Activated CD4-positive, alpha-beta memory T cell treated with anti-CD3 and anti-CD28 coated beads, Interleukin-2, amount 10 ng/mL, durations not matched to agents 7 days and 5 days (primary cell): Measurements from ENCODE around the gene TRAP1. TPM values are rescaled to one million over a fixed set of nuclear protein-coding genes. Genes with fewer than 3 reads are reported as not detected.
"Not testable (repeated sequence)": the region's sequence is repeated elsewhere in the genome, so short reads cannot be mapped to it uniquely, and the experiment has no call there.

Experiments used
- CTCF ChIA-PET: fragments of 350-600 bp; sonication (Branson Sonifier 250); formaldehyde crosslinking; loops from one replicate; lab custom pipeline; 2021; ENCODE audit warnings: antibody characterized with exemption, inconsistent platforms; lab: Charles Lee
- POLR2A ChIA-PET: fragments of 350-600 bp; sonication (Branson Sonifier 250); formaldehyde crosslinking; loops from one replicate; lab custom pipeline; 2021; ENCODE audit warnings: antibody characterized with exemption; lab: Charles Lee
- DNase-seq: peaks from one replicate; pipeline ENCODE4 v3.0.0-alpha.2; 2020
- H3K27ac Mint-ChIP-seq: one replicate; pipeline ENCODE4 v1.8.0; 2021; ENCODE audit warnings: mild to moderate bottlenecking, mixed read lengths
- H3K27me3 Mint-ChIP-seq: one replicate; pipeline ENCODE4 v1.8.0; 2021; ENCODE audit warnings: mixed read lengths
- H3K36me3 Mint-ChIP-seq: one replicate; pipeline ENCODE4 v1.8.0; 2021; ENCODE audit warnings: low read depth, mixed read lengths
- H3K4me1 Mint-ChIP-seq: one replicate; pipeline ENCODE4 v1.8.0; 2021; ENCODE audit warnings: mixed read lengths
- H3K4me3 Mint-ChIP-seq: one replicate; pipeline ENCODE4 v1.8.0; 2021; ENCODE audit warnings: mild to moderate bottlenecking, mixed read lengths
- H3K9me3 Mint-ChIP-seq: one replicate; pipeline ENCODE4 v1.8.0; 2021; ENCODE audit warnings: mixed read lengths
- total RNA-seq, 2 experiments: library from RNA; stranded (reverse); gene quantifications; one replicate each; pipeline ENCODE4 v1.2.3, GENCODE V29; 2021

TRAP1 gene
- total RNA-seq, 2 experiments from 2014 or later: 81.0 to 87.6 TPM

GRCh38 chr16:3618769-3619141 is 98.6 kb downstream of the TRAP1 start:
- Mint-ChIP-seq H3K36me3 (peaks cover 49% of the 10 kb centered on the region), H3K9me3 (no peaks in the 10 kb centered on the region), H3K27ac (no peak overlapping the region), H3K4me3 (no peak overlapping the region), H3K27me3 (no peaks in the 10 kb centered on the region), H3K4me1 (peaks cover 36% of the 10 kb centered on the region)
- CTCF ChIA-PET: interaction anchor here (1.1 kb wide), 1 partner anchor 157 kb away, joined by 4 read pairs; no protein-coding TSS in a partner anchor
- no peak for DNase-seq
- POLR2A ChIA-PET: no interaction called here

- Mint-ChIP-seq H3K27ac (peak overlapping the region; percentile 99), H3K4me1 (peaks cover 59% of the 10 kb centered on the region), H3K36me3 (peaks cover 56% of the 10 kb centered on the region), H3K27me3 (no peaks in the 10 kb centered on the region), H3K9me3 (no peaks in the 10 kb centered on the region), H3K4me3 (peak overlapping the region; percentile 100)
- CTCF ChIA-PET: interaction anchor here (0.8 to 1.3 kb wide), 4 partner anchors 25 to 641 kb away, joined by 3 to 6 read pairs (median 3); no protein-coding TSS in a partner anchor
- POLR2A ChIA-PET: interaction anchor here (0.8 to 1.5 kb wide), 14 partner anchors 10 to 330 kb away, joined by 3 to 33 read pairs (median 3); partner anchors contain the start of gene NLRC3
- no peak for DNase-seq
These were observed 104.5 kb downstream of the TRAP1 start for GRCh38 chr16:3612510-3613466.

GRCh38 chr16:3611146-3611975 is 106.0 kb downstream of the TRAP1 start, which contains the start of gene SLX4:
SLX4 (minus strand) TSS chr16:3611606; CDS start chr16:3608964, 2,642 bp downstream.
- POLR2A ChIA-PET: interaction anchor here (0.8 to 1.5 kb wide), 14 partner anchors 11 to 929 kb away, joined by 3 to 33 read pairs (median 4); partner anchors contain the start of genes CREBBP, KCTD5 and NLRC3
- Mint-ChIP-seq H3K27ac (peak within 1 kb of the TSS; percentile 99), H3K36me3 (peaks cover 50% of the 10 kb centered on the region), H3K9me3 (no peaks in the 10 kb centered on the region), H3K4me3 (peak within 1 kb of the TSS; percentile 100), H3K4me1 (peaks cover 57% of the 10 kb centered on the region), H3K27me3 (no peaks in the 10 kb centered on the region)
- DNase-seq: peak; percentile 94
- CTCF ChIA-PET: interaction anchor here (0.9 to 1.3 kb wide), 4 partner anchors 15 to 643 kb away, joined by 3 to 6 read pairs (median 4); no protein-coding TSS in a partner anchor

GRCh38 chr16:3610698-3611145 is 106.6 kb downstream of the TRAP1 start:
- Mint-ChIP-seq H3K36me3 (peaks cover 48% of the 10 kb centered on the region), H3K9me3 (no peaks in the 10 kb centered on the region), H3K27me3 (no peaks in the 10 kb centered on the region), H3K4me1 (peaks cover 55% of the 10 kb centered on the region), H3K4me3 (peak overlapping the region; percentile 100), H3K27ac (peak overlapping the region; percentile 74)
- peak; percentile 19 for DNase-seq
- ChIA-PET POLR2A (interaction anchor here (1.0 to 1.5 kb wide), 2 partner anchors 11 to 33 kb away, joined by 3 read pairs; no protein-coding TSS in a partner anchor), CTCF (interaction anchor here (0.5 kb wide), 1 partner anchor 12 kb away, joined by 3 read pairs; no protein-coding TSS in a partner anchor)

GRCh38 chr16:3609895-3610697 is 107.2 kb downstream of the TRAP1 start:
- DNase-seq: no peak
- Mint-ChIP-seq H3K4me1 (peaks cover 49% of the 10 kb centered on the region), H3K9me3 (no peaks in the 10 kb centered on the region), H3K27ac (peak overlapping the region; percentile 74), H3K36me3 (peaks cover 43% of the 10 kb centered on the region), H3K27me3 (no peaks in the 10 kb centered on the region), H3K4me3 (peak overlapping the region; percentile 100)
- CTCF ChIA-PET: interaction anchor here (0.5 kb wide), 1 partner anchor 12 kb away, joined by 3 read pairs; no protein-coding TSS in a partner anchor
- POLR2A ChIA-PET: interaction anchor here (1.0 to 1.5 kb wide), 2 partner anchors 12 to 32 kb away, joined by 3 read pairs; no protein-coding TSS in a partner anchor

GRCh38 chr16:3608976-3609375 is 108.3 kb downstream of the TRAP1 start:
- H3K27me3 Mint-ChIP-seq, H3K4me3 Mint-ChIP-seq, H3K9me3 Mint-ChIP-seq, CTCF ChIA-PET, H3K27ac Mint-ChIP-seq, DNase-seq: not testable (repeated sequence)
- POLR2A ChIA-PET: interaction anchor here (0.6 kb wide), 1 partner anchor 326 kb away, joined by 3 read pairs; the partner anchor contains the start of gene ZNF263
- Mint-ChIP-seq H3K4me1 (peaks cover 40% of the 10 kb centered on the region), H3K36me3 (peaks cover 38% of the 10 kb centered on the region)

- ChIA-PET CTCF (interaction anchor here (1.2 kb wide), 1 partner anchor 47 kb away, joined by 3 read pairs; no protein-coding TSS in a partner anchor), POLR2A (no interaction called here)
- Mint-ChIP-seq H3K27ac (no peak overlapping the region), H3K4me3 (no peak overlapping the region), H3K27me3 (no peaks in the 10 kb centered on the region), H3K4me1 (peaks cover 34% of the 10 kb centered on the region), H3K36me3 (peaks cover 39% of the 10 kb centered on the region), H3K9me3 (no peaks in the 10 kb centered on the region)
- no peak for DNase-seq
These were observed 109.3 kb downstream of the TRAP1 start for GRCh38 chr16:3608069-3608468.

Other genes with a start within 250 kb of the TRAP1 start
- not detected for gene C16orf90, start 222.0 kb downstream of the TRAP1 start, total RNA-seq
- 10 to 100 TPM; 21.9 to 24.1 TPM for gene CLUAP1, start 216.5 kb downstream of the TRAP1 start, total RNA-seq
- gene NLRC3, start 140.1 kb downstream of the TRAP1 start, total RNA-seq: 10 to 100 TPM; 95.4 to 97.8 TPM
- gene SLX4, start 105.9 kb downstream of the TRAP1 start, total RNA-seq: 10 to 100 TPM; 14.3 to 14.9 TPM
- 10 to 100 TPM; 32.8 to 35.8 TPM for gene DNASE1, start 62.8 kb downstream of the TRAP1 start, total RNA-seq
- gene CREBBP, start 163.2 kb upstream of the TRAP1 start, total RNA-seq: 10 to 100 TPM; 53.0 to 56.6 TPM